ENCODE measurements around the gene CUEDC1. TPM values are rescaled to one million over a fixed set of nuclear protein-coding genes. Genes with fewer than 3 reads are reported as not detected.

The CUEDC1 gene
- total RNA-seq, 4 donors from 2014 or later = 35.7 to 60.3 (median 45.6) TPM

GRCh38 chr17:57940653-57941329, 14.4 kb downstream of the CUEDC1 start:
- H3K9me3 ChIP-seq = no peaks in the 10 kb centered on the region
- TF ChIP-seq POLR2AphosphoS5 (IDR thresholded peaks at IDR 0.05) = peak; percentile 73
- TF ChIP-seq CTCF (IDR thresholded peaks at IDR 0.05) = no peak
- peaks cover 23 to 100% (median 73%) of the 10 kb centered on the region in 3 donors for H3K4me1 ChIP-seq
- no peaks in the 10 kb centered on the region for H3K36me3 ChIP-seq
- no peak overlapping the region for H3K4me3 ChIP-seq
- ATAC-seq = peak; percentile 37
- H3K27ac ChIP-seq = peak overlapping the region; percentile 88 to 100 (median 98)
- no peaks in the 10 kb centered on the region for H3K27me3 ChIP-seq
- WGBS, 2 donors (ENCODE audit: low coverage in 1 of 2) = 20 to 30% methylated on average over 2 to 5 of the region's 5 CpGs

- peaks cover 25 to 100% (median 74%) of the 10 kb centered on the region in 3 donors for H3K4me1 ChIP-seq
- H3K4me3 ChIP-seq = no peak overlapping the region
- 26% methylated on average over 5 of the region's 5 CpGs; no CpG with 5 or more reads in 1 of the 2 donors for WGBS, 2 donors (ENCODE audit: low coverage in 1 of 2)
- no peaks in the 10 kb centered on the region for H3K36me3 ChIP-seq
- no peaks in the 10 kb centered on the region for H3K9me3 ChIP-seq
- H3K27me3 ChIP-seq = no peaks in the 10 kb centered on the region
- H3K27ac ChIP-seq = peak overlapping the region; percentile 88 to 100 (median 98)
- no peak for ATAC-seq
- no peak for TF ChIP-seq CTCF (IDR thresholded peaks at IDR 0.05)
- no peak for TF ChIP-seq POLR2AphosphoS5 (IDR thresholded peaks at IDR 0.05)
- TF ChIP-seq POLR2A (IDR thresholded peaks at IDR 0.05) = no peak
- no peak for TF ChIP-seq EP300 (IDR thresholded peaks at IDR 0.05)
These were observed 15.0 kb downstream of the CUEDC1 start for GRCh38 chr17:57940231-57940630.

- Histone ChIP-seq H3K27ac (peak overlapping the region; percentile 88 to 100 (median 98)), H3K27me3 (no peaks in the 10 kb centered on the region), H3K4me3 (no peak overlapping the region), H3K4me1 (peaks cover 25 to 100% (median 74%) of the 10 kb centered on the region in 3 donors), H3K9me3 (no peaks in the 10 kb centered on the region), H3K36me3 (no peaks in the 10 kb centered on the region)
- TF ChIP-seq POLR2AphosphoS5 (IDR thresholded peaks at IDR 0.05) (no peak), POLR2A (IDR thresholded peaks at IDR 0.05) (no peak), EP300 (IDR thresholded peaks at IDR 0.05) (no peak), CTCF (IDR thresholded peaks at IDR 0.05) (no peak)
- ATAC-seq = no peak
- WGBS, 2 donors (ENCODE audit: low coverage in 1 of 2) = 20 to 28% methylated on average over 2 to 3 of the region's 7 CpGs
These were observed 15.4 kb downstream of the CUEDC1 start for GRCh38 chr17:57939797-57940196.

- WGBS, 2 donors (ENCODE audit: low coverage in 1 of 2) = 41 to 49% methylated on average over 7 of the region's 7 CpGs
- H3K36me3 ChIP-seq = no peaks in the 10 kb centered on the region
- peak overlapping the region; percentile 95 to 100 (median 98) for H3K27ac ChIP-seq
- ATAC-seq = no peak
- peaks cover 20 to 100% (median 78%) of the 10 kb centered on the region in 3 donors for H3K4me1 ChIP-seq
- TF ChIP-seq POLR2A (IDR thresholded peaks at IDR 0.05) = no peak
- no peak for TF ChIP-seq CTCF (IDR thresholded peaks at IDR 0.05)
- no peak for TF ChIP-seq EP300 (IDR thresholded peaks at IDR 0.05)
- no peak for TF ChIP-seq POLR2AphosphoS5 (IDR thresholded peaks at IDR 0.05)
- H3K9me3 ChIP-seq = no peaks in the 10 kb centered on the region
- H3K27me3 ChIP-seq = no peaks in the 10 kb centered on the region
- no peak overlapping the region for H3K4me3 ChIP-seq
These were observed 17.1 kb downstream of the CUEDC1 start for GRCh38 chr17:57938061-57938502.

GRCh38 chr17:57937492-57937891, 17.7 kb downstream of the CUEDC1 start:
- peak overlapping the region; percentile 95 to 100 (median 98) for H3K27ac ChIP-seq
- TF ChIP-seq CTCF (IDR thresholded peaks at IDR 0.05) (no peak), POLR2AphosphoS5 (IDR thresholded peaks at IDR 0.05) (no peak)
- H3K36me3 ChIP-seq = no peaks in the 10 kb centered on the region
- ATAC-seq = no peak
- no peaks in the 10 kb centered on the region for H3K9me3 ChIP-seq
- 75 to 85% methylated on average over 2 of the region's 2 CpGs for WGBS, 2 donors (ENCODE audit: low coverage in 1 of 2)
- no peak overlapping the region for H3K4me3 ChIP-seq
- H3K27me3 ChIP-seq = no peaks in the 10 kb centered on the region
- H3K4me1 ChIP-seq = peaks cover 20 to 100% (median 80%) of the 10 kb centered on the region in 3 donors
